ENCODE results near the gene ZFAND2A.
A peak's percentile ranks its signal among the peaks of the same experiment; 100 is the strongest.
"Not testable (repeated sequence)": the region's sequence is repeated elsewhere in the genome, so short reads cannot be mapped to it uniquely, and the experiment has no call there.

ZFAND2A gene

DNA sequence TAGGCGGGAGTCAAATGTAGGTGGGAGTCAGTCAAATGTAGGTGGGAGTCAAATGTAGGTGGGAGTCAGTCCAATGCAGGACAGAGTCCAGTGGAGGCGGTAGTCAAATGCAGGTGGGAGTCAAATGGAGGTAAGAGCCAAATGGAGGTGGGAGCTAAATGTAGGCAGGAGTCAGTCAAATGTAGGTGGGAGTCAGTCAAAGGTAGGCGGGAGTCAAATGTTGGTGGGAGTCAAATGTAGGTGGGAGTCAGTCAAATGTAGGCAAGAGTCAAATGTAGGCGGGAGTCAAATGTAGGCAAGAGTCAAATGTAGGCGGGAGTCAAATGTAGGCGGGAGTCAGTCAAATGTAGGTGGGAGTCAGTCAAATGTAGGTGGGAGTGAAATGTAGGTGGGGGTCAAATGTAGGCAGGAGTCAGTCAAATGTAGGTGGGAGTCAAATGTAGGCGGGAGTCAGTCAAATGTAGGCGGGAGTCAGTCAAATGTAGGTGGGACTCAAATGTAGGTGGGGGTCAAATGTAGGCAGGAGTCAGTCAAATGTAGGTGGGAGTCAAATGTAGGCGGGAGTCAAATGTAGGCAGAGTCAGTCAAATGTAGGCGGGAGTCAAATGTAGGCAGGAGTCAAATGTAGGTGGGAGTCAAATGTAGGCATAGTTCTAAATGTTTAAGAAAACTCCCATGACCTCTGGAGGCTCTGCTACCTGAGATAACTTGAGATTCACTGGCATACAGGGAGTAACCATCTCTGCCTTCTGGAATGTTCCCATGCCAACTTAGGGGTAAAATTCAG is 30.2 kb upstream of the ZFAND2A start:
- CTCF ChIA-PET: interaction anchor here (1.1 to 5.8 kb wide), 4 partner anchors 14 to 197 kb away, joined by 3 to 40 read pairs (median 20); no protein-coding TSS in a partner anchor
- no peak for DNase-seq
- H3K4me3 Mint-ChIP-seq: no peak overlapping the region
- H3K36me3 Mint-ChIP-seq: peaks cover 9% of the 10 kb centered on the region
- H3K9me3 Mint-ChIP-seq: peaks cover 6% of the 10 kb centered on the region
- H3K4me1 Mint-ChIP-seq: peaks cover 27% of the 10 kb centered on the region
- peaks cover 58% of the 10 kb centered on the region for H3K27me3 Mint-ChIP-seq
- H3K27ac Mint-ChIP-seq: no peak overlapping the region

DNA sequence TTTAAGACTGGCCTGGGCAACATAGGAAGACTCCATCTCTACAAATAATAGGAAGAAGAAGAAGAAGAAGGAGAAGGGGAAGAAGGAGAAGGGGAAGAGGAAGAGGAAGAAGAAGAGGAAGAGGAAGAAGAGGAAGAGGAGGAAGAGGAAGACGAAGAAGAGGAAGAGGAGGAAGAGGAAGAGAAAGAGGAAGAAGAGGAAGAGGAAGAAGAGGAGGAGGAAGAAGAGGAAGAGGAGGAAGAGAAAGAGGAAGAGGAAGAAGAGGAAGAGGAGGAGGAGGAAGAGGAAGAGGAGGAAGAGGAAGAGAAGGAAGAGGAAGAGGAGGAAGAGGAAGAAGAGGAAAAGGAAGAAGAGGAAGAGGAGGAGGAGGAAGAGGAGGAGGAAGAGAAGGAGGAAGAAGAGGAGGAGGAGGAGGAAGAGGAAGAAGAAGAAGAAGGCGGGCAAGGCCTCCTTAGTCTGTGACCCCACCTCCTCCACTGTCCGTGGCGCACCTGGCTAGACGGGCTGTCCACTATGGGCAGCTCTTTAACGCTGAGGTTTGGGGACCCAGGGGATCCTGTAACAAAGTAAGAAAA is 28.8 kb upstream of the ZFAND2A start:
- peaks cover 51% of the 10 kb centered on the region for H3K27me3 Mint-ChIP-seq
- no peak for DNase-seq
- H3K4me1 Mint-ChIP-seq: peaks cover 25% of the 10 kb centered on the region
- CTCF ChIA-PET: interaction anchor here (5.8 kb wide), 1 partner anchor 13 kb away, joined by 33 read pairs; no protein-coding TSS in a partner anchor
- H3K27ac Mint-ChIP-seq: no peak overlapping the region
- peaks cover 9% of the 10 kb centered on the region for H3K36me3 Mint-ChIP-seq
- H3K4me3 Mint-ChIP-seq: no peak overlapping the region
- H3K9me3 Mint-ChIP-seq: peaks cover 6% of the 10 kb centered on the region

DNA sequence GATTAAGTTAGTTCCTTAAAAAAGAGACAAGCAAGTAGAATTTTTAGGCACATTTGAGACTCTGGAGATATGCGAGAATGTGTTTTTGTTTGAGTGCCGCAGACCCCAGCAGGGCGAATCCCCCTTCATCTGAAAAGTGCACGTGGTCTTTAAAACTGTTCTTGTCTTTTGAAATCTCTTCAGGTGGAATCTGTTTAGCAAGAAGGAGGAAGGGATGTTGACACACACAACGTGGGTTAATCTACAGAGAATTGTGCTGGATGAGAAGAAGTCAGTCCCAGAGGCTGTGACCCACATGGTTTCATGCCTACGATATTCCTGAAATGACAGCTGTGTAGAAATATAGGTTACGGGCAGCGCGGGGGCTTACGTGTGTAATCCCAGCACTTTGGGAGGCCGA is 27.1 kb upstream of the ZFAND2A start:
- peaks cover 4% of the 10 kb centered on the region for H3K9me3 Mint-ChIP-seq
- H3K27me3 Mint-ChIP-seq: peaks cover 52% of the 10 kb centered on the region
- H3K36me3 Mint-ChIP-seq: peaks cover 7% of the 10 kb centered on the region

DNA sequence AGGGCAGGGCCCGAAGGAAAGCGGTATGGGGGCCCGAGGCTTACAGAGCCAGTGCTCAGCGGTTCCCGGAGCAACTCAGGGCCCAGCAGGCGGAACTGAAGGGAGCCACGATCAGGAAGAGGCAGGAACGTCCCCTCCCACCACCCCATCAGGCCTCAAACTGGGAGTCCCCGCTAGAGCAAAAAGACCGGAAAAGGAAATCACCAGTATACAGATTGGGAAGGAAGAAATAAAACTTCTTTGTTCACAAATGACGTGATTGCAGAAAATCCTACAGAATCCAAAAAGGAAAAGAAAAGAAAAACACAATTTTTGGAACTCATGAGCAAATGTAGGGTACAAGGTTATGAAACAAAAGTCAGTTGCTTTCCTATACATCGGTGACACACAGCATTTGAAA is 21.6 kb upstream of the ZFAND2A start:
- peaks cover 5% of the 10 kb centered on the region for H3K9me3 Mint-ChIP-seq
- no peak for DNase-seq
- peaks cover 46% of the 10 kb centered on the region for H3K27me3 Mint-ChIP-seq
- no peaks in the 10 kb centered on the region for H3K36me3 Mint-ChIP-seq
- peaks cover 10% of the 10 kb centered on the region for H3K4me1 Mint-ChIP-seq
- H3K4me3 Mint-ChIP-seq: no peak overlapping the region
- no peak overlapping the region for H3K27ac Mint-ChIP-seq
- CTCF ChIA-PET: interaction anchor here (2.5 kb wide), 1 partner anchor 11 kb away, joined by 21 read pairs; no protein-coding TSS in a partner anchor

More for the DNA sequence above, 27.1 kb upstream of the ZFAND2A start:
- DNase-seq: no peak
- Mint-ChIP-seq H3K27ac (no peak overlapping the region), H3K4me3 (no peak overlapping the region), H3K4me1 (peaks cover 15% of the 10 kb centered on the region)
- CTCF ChIA-PET: interaction anchor here (5.8 kb wide), 1 partner anchor 11 kb away, joined by 33 read pairs; no protein-coding TSS in a partner anchor

DNA sequence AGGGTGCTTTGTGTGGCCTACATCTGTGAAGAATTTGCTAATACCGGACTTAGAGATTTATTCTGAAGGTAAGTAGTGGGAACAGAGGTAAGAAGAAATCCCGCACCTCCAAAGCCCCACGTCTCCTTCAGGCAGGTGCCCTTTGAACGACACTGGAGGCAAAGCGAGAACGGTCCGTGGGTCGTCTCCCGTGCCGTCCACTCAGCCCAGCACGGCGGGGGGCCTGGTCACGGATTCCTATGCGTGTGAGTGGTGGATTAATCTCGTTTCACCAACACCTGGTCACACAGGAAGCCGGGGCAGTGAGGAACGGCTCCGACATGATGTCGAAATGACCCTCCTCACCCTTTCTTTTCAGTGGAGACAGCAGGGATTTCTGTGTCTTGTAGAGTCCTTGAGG is 21.0 kb upstream of the ZFAND2A start:
- CTCF ChIA-PET: interaction anchor here (1.1 to 1.3 kb wide), 2 partner anchors 12 kb away, joined by 3 to 4 read pairs; no protein-coding TSS in a partner anchor
- peaks cover 16% of the 10 kb centered on the region for H3K4me1 Mint-ChIP-seq
- H3K9me3 Mint-ChIP-seq: peaks cover 5% of the 10 kb centered on the region
- no peak for DNase-seq
- no peak overlapping the region for H3K4me3 Mint-ChIP-seq
- peaks cover 49% of the 10 kb centered on the region for H3K27me3 Mint-ChIP-seq
- no peaks in the 10 kb centered on the region for H3K36me3 Mint-ChIP-seq
- H3K27ac Mint-ChIP-seq: no peak overlapping the region

DNA sequence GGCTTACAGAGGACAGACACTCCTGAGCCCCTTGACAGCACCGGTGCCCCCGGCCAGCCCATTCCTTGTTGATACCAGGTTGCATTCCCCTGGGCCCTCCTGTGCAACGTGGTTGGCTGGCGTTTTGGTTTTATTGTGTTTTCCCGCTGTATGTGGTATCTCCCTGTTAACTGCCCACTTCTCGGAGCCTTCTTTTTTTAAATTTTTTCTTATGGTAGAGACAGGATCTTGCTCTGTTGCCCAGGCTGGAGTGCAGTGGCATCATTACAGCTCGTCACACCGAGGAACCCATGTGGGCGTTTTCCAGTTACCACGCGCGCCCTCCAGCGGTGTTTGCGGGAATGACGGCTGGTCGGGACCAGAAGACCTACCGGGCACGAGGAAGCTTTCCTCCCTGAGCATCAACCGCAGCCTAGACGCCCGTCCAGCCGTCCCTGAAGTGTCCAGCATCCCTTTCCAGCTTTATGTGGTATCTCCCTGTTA is 16.9 kb upstream of the ZFAND2A start:
- H3K4me3 Mint-ChIP-seq: peak overlapping the region; percentile 35

DNA sequence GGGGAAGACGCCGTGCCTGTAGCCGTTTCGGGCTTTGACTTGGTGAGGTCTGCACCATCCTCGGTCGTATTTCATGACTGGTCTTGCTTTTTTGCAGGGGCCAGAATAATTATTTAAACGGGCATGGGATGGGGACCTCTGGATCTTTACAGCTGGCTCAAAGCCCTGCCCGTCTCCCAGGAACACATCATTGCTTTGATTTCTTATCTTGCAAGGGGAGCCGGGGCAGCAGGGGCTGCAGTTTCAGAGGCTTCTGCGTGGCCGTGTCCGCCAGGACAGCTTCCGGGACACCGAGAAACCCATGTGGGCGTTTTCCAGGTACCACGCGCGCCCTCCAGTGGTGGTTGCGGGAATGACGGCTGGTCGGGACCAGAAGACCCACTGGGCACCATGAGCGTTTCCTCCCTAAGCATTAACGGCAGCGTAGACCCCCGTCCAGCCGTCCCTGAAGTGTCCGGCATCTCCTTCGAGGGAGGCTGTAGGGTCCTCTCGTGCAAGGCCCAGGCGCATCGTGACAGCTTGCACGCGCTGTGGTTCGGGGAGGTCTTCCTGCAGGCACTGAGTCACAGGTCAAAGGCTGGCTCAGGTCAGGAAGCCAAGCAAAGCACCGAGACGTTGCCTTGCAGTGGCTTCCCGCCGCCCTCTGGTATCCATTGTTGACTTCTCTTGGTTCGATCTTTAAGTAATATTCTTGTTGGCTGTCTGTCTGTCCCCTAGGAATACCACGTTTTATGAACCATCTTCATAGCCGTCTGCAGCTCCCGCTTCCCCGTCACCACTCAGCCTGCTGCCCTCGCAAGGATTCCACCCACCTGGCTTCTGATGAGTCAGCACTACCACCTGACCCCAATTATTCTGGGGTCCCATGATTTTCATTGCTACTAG is 16.2 kb upstream of the ZFAND2A start:
- Mint-ChIP-seq H3K4me1 (peaks cover 17% of the 10 kb centered on the region), H3K4me3 (peak overlapping the region; percentile 31), H3K36me3 (no peaks in the 10 kb centered on the region), H3K9me3 (peaks cover 5% of the 10 kb centered on the region), H3K27ac (peak overlapping the region; percentile 80), H3K27me3 (peaks cover 26% of the 10 kb centered on the region)
- peak; percentile 88 for DNase-seq
- CTCF ChIA-PET: interaction anchor here (0.8 to 6.3 kb wide), 20 partner anchors 10 to 274 kb away, joined by 3 to 44 read pairs (median 6); partner anchors contain the start of genes GPER1, GPR146 and ZFAND2A

More for the DNA sequence above, 16.9 kb upstream of the ZFAND2A start:
- CTCF ChIA-PET: interaction anchor here (0.8 to 6.3 kb wide), 20 partner anchors 9 to 275 kb away, joined by 3 to 44 read pairs (median 6); partner anchors contain the start of genes GPER1, GPR146 and ZFAND2A
- Mint-ChIP-seq H3K27me3 (peaks cover 31% of the 10 kb centered on the region), H3K4me1 (peaks cover 17% of the 10 kb centered on the region), H3K36me3 (no peaks in the 10 kb centered on the region), H3K9me3 (peaks cover 5% of the 10 kb centered on the region), H3K27ac (peak overlapping the region; percentile 77)
- DNase-seq: peak; percentile 84

DNA sequence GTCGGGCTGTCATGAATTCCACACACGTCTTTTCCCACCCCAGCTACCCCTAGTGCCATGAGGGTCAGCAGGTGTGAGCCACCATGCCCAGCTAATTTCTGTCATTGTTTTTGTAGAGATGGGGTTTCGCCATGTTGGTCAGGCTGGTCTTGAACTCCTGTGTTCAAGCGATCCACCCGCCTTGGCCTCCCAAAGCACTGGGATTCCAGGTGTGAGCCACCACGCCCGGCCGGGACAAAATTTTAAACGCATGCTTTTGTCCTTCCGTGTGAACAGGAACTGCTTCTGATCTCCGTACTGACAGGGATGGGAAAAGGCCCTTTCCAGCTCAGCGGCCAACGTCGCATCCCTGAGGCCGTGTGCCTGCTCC is 15.6 kb upstream of the ZFAND2A start:
- H3K4me3 Mint-ChIP-seq: no peak overlapping the region
- peaks cover 22% of the 10 kb centered on the region for H3K27me3 Mint-ChIP-seq
- H3K36me3 Mint-ChIP-seq: no peaks in the 10 kb centered on the region
- peak overlapping the region; percentile 14 for H3K27ac Mint-ChIP-seq
- H3K4me1 Mint-ChIP-seq: peaks cover 17% of the 10 kb centered on the region
- peaks cover 5% of the 10 kb centered on the region for H3K9me3 Mint-ChIP-seq
- CTCF ChIA-PET: interaction anchor here (1.0 to 6.3 kb wide), 13 partner anchors 8 to 182 kb away, joined by 3 to 44 read pairs (median 12); partner anchors contain the start of gene GPER1
- no peak for DNase-seq

DNA sequence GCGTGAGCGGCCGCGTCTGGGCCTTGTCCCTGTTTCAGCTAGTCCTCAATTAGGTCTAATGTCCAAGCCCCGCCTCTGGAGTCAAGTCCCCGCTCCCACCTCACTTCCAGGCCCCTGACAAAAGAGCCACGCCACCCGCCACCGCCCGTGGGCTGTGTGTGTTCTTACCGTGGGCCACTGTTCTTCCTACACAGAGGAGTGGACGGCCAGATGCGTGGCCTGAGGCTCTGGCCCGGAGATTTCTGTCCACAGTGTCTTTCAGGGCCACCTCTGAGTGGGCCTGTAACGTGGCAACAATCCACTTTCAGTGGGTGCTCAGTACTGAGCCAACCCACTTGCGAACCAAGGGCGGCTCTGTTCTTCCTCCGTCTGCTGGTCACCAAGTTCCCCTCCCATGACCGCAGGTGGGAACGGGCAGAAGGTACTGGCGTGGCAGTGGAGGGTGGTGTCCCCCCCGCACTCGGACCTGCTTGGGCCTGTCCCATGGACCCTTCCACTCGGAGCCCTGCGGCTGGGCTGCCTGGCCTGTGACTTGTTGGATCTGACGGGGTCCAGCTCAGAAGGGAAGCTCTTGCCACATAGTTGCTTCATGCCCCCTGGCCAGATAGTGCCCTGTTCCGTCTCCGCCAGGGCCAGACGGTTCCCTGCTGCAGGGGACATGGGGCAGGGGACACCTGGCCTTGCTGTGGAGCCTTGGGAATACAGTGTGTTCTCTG is 15.0 kb upstream of the ZFAND2A start:
- H3K4me3 Mint-ChIP-seq: no peak overlapping the region
- H3K4me1 Mint-ChIP-seq: peaks cover 19% of the 10 kb centered on the region
- H3K27me3 Mint-ChIP-seq: peaks cover 22% of the 10 kb centered on the region
- H3K9me3 Mint-ChIP-seq: peaks cover 5% of the 10 kb centered on the region
- CTCF ChIA-PET: interaction anchor here (1.8 to 6.3 kb wide), 11 partner anchors 8 to 181 kb away, joined by 7 to 44 read pairs (median 18); partner anchors contain the start of gene GPER1
- H3K27ac Mint-ChIP-seq: peak overlapping the region; percentile 14
- no peaks in the 10 kb centered on the region for H3K36me3 Mint-ChIP-seq
- DNase-seq: no peak

DNA sequence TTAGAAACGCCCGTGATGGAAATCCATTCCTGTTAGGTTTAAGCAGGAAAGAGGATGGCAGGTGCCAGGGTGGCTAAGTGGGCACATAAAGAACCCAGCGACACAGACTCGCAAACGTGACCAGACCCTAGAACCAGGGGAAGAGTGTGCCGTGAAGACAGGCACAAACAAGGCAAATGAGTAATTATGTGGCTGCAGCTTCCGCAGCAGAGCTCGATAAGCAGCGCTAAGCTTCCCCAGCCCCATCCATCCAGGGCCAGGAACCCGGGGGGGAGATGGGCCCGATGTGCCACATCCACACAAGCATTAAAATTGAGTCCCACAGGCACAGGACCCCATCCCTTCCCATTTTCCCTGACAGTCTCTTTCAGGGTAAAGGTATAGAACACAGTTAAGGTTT is 14.0 kb upstream of the ZFAND2A start:
- Mint-ChIP-seq H3K27me3 (peaks cover 22% of the 10 kb centered on the region), H3K27ac (no peak overlapping the region), H3K4me1 (peaks cover 29% of the 10 kb centered on the region), H3K9me3 (peaks cover 5% of the 10 kb centered on the region), H3K4me3 (no peak overlapping the region), H3K36me3 (peaks cover 6% of the 10 kb centered on the region)
- CTCF ChIA-PET: interaction anchor here (0.7 to 6.3 kb wide), 6 partner anchors 9 to 180 kb away, joined by 3 to 44 read pairs (median 10); no protein-coding TSS in a partner anchor
- DNase-seq: no peak

DNA sequence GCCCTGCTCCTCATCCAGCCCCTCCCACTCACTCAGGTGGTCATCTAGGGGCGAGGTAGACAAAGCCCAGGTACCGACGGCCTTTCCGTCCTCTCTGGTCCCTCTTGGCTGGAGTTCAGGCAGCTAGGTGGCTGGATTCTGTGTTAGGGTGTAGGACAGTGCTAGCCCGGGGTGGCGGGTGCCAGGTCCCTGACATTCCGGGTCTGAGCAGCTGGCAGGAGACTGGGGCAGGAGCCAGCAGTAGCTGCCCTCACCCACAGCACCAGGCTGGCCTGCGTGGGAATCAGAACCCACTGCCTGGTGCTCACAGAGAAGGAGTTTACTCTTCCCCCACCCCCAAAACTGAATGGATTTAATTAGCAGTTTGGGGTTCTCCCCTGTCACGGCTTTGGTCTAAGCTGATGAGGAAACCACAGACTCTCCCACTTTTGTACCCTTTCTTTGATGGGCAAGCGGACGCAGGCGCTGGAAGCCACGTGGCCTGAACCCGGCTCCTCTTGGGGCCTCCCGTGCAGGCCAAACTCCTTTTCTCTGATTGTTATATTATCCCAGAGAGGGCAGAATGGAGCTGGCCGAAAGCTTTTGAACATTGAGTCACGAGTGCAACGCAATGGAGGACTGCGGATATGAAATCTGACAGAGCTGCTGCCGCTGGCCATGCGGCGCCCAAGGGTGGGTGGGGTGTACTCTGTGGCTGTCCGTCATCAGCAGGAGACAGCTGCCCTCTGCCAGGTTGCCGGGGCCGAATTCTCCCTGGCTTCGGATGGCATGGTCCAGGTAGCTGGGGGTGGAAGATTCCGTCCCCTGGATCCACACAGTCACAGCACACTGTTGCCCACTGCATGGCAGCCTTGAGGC is 12.9 kb upstream of the ZFAND2A start:
- H3K4me3 Mint-ChIP-seq: no peak overlapping the region
- CTCF ChIA-PET: interaction anchor here (1.0 to 6.3 kb wide), 5 partner anchors 10 to 179 kb away, joined by 3 to 44 read pairs (median 7); no protein-coding TSS in a partner anchor
- peaks cover 6% of the 10 kb centered on the region for H3K36me3 Mint-ChIP-seq
- peaks cover 2% of the 10 kb centered on the region for H3K9me3 Mint-ChIP-seq
- H3K27ac Mint-ChIP-seq: no peak overlapping the region
- no peak for DNase-seq
- peaks cover 35% of the 10 kb centered on the region for H3K4me1 Mint-ChIP-seq
- peaks cover 22% of the 10 kb centered on the region for H3K27me3 Mint-ChIP-seq

DNA sequence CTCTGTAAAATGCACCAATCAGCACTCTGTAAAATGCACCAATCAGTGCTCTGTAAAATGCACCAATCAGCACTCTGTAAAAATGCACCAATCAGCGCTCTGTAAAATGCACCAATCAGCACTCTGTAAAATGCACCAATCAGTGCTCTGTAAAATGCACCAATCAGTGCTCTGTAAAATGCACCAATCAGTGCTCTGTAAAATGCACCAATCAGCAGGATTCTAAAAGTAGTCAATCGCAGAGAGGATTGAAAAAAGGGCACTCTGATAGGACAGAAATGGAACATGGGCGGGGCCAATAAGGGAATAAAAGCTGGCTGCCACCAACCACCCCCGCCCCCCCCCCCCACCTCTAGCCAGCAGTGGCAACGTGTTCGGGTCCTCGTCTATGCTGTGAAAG is 11.5 kb upstream of the ZFAND2A start:
- H3K9me3 Mint-ChIP-seq, DNase-seq, H3K4me3 Mint-ChIP-seq, H3K36me3 Mint-ChIP-seq, H3K27ac Mint-ChIP-seq: not testable (repeated sequence)
- Mint-ChIP-seq H3K27me3 (peaks cover 10% of the 10 kb centered on the region), H3K4me1 (peaks cover 32% of the 10 kb centered on the region)
- CTCF ChIA-PET: interaction anchor here (1.9 to 6.3 kb wide), 4 partner anchors 12 to 178 kb away, joined by 5 to 44 read pairs (median 12); partner anchors contain the start of genes GPER1 and ZFAND2A
